Hepatocyte (in vitro differentiated cells): ENCODE results near the gene PPFIA2. TPM values are rescaled to one million over a fixed set of nuclear protein-coding genes. Genes with fewer than 3 reads are reported as not detected.

Source experiments
- DNase-seq: peaks from one replicate; pipeline ENCODE4 v3.0.0-alpha.2; 2016; ENCODE audit warnings: low spot score
- H2AFZ ChIP-seq: fragments of 200-600 bp; sonication (generic); 2 replicates; pipeline ENCODE4 v1.6.0; 2016; ENCODE audit warnings: antibody characterized with exemption, mild to moderate bottlenecking
- H3K27ac ChIP-seq: fragments of 200-600 bp; sonication (generic); 2 replicates; pipeline ENCODE4 v1.5.1; 2016; ENCODE audit warnings: mild to moderate bottlenecking
- H3K27me3 ChIP-seq: fragments of 200-600 bp; sonication (generic); 2 replicates; pipeline ENCODE4 v1.6.1; 2016
- H3K36me3 ChIP-seq: fragments of 200-600 bp; sonication (generic); replicated peaks from 2 replicates; pipeline ENCODE4 v1.5.1; 2016; ENCODE audit warnings: low read depth; ENCODE audit not compliant: insufficient read depth
- H3K4me1 ChIP-seq: fragments of 200-600 bp; sonication (generic); 2 replicates; pipeline ENCODE4 v1.5.1; 2016; ENCODE audit warnings: mild to moderate bottlenecking, moderate library complexity; ENCODE audit not compliant: insufficient read depth
- H3K4me2 ChIP-seq: fragments of 200-600 bp; sonication (generic); 2 replicates; pipeline ENCODE4 v1.6.0; 2016
- H3K4me3 ChIP-seq: fragments of 200-600 bp; sonication (generic); 2 replicates; pipeline ENCODE4 v1.5.1; 2016; ENCODE audit warnings: mild to moderate bottlenecking
- H3K79me2 ChIP-seq: fragments of 200-600 bp; sonication (generic); 2 replicates; pipeline ENCODE4 v1.6.0; 2017; ENCODE audit warnings: mild to moderate bottlenecking
- H3K9me2 ChIP-seq: fragments of 200-600 bp; sonication (generic); replicated peaks from 2 replicates; pipeline ENCODE4 v1.6.0; 2017; ENCODE audit warnings: mild to moderate bottlenecking; ENCODE audit not compliant: insufficient read depth
- H3K9me3 ChIP-seq: fragments of 200-600 bp; sonication (generic); 2 replicates; pipeline ENCODE4 v1.5.1; 2016; ENCODE audit warnings: low read depth, mild to moderate bottlenecking
- H4K20me1 ChIP-seq: fragments of 200-600 bp; sonication (generic); 2 replicates; pipeline ENCODE4 v1.6.0; 2016; ENCODE audit warnings: mild to moderate bottlenecking; ENCODE audit not compliant: insufficient read depth, poor library complexity, severe bottlenecking
- EZH2 ChIP-seq: fragments of 200-600 bp; sonication (generic); IDR thresholded peaks from 2 replicates; pipeline ENCODE4 v1.6.1; 2016; ENCODE audit warnings: antibody characterized with exemption, mild to moderate bottlenecking, borderline replicate concordance
- EZH2phosphoT487 ChIP-seq: fragments of 200-600 bp; sonication (generic); IDR thresholded peaks from one replicate; pipeline ENCODE4 v1.6.1; 2018; ENCODE audit warnings: antibody characterized with exemption, mild to moderate bottlenecking, low read depth, moderate library complexity; ENCODE audit not compliant: unreplicated experiment, severe bottlenecking
- WGBS: methylation state at CpG from one replicate; pipeline ENCODE4 v1.1.6; 2016; ENCODE audit warnings: low lambda C conversion rate; ENCODE audit errors: missing lambda C conversion rate; 5-methylcytosine and 5-hydroxymethylcytosine counted together
- polyA plus RNA-seq: library from polyadenylated mRNA; unstranded; fragments of >200 nt; fragmentation: Nextera tagmentation; extraction: Ambion mirVana; gene quantifications from 2 replicates; pipeline ENCODE4 v1.2.1, GENCODE V29; 2016
- total RNA-seq: library from RNA; depleted of rRNA; stranded (reverse); fragments of >200 nt; gene quantifications from 2 replicates; pipeline ENCODE4 v1.2.3, GENCODE V29; 2014
- TF ChIP-seq, protein P1 (sequence below): fragments of 200-600 bp; sonication (generic); IDR thresholded peaks from 2 replicates; pipeline ENCODE4 v1.5.1; 2016; ENCODE audit warnings: antibody characterized with exemption, mild to moderate bottlenecking; ENCODE audit not compliant: poor library complexity

Gene PPFIA2
- total and polyA plus RNA-seq, 2 experiments from 2014 or later, result 1.2 TPM; not detected in 1

GRCh38 chr12:81327425-81327824, 431.7 kb downstream of the PPFIA2 start:
- H3K4me2 ChIP-seq, result no peak overlapping the region
- H3K9me3 ChIP-seq, result no peaks in the 10 kb centered on the region
- no peaks in the 10 kb centered on the region for H3K79me2 ChIP-seq
- H3K4me1 ChIP-seq, result no peaks in the 10 kb centered on the region
- H4K20me1 ChIP-seq, result no peaks in the 10 kb centered on the region
- H2AFZ ChIP-seq, result no peak overlapping the region
- H3K36me3 ChIP-seq, result no peaks in the 10 kb centered on the region
- TF ChIP-seq EZH2phosphoT487 (no peak), EZH2 (no peak)
- TF ChIP-seq, protein P1, sequence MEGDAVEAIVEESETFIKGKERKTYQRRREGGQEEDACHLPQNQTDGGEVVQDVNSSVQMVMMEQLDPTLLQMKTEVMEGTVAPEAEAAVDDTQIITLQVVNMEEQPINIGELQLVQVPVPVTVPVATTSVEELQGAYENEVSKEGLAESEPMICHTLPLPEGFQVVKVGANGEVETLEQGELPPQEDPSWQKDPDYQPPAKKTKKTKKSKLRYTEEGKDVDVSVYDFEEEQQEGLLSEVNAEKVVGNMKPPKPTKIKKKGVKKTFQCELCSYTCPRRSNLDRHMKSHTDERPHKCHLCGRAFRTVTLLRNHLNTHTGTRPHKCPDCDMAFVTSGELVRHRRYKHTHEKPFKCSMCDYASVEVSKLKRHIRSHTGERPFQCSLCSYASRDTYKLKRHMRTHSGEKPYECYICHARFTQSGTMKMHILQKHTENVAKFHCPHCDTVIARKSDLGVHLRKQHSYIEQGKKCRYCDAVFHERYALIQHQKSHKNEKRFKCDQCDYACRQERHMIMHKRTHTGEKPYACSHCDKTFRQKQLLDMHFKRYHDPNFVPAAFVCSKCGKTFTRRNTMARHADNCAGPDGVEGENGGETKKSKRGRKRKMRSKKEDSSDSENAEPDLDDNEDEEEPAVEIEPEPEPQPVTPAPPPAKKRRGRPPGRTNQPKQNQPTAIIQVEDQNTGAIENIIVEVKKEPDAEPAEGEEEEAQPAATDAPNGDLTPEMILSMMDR, result no peak
- no peak for DNase-seq
- no peaks in the 10 kb centered on the region for H3K9me2 ChIP-seq
- no peak overlapping the region for H3K27ac ChIP-seq
- H3K27me3 ChIP-seq, result no peaks in the 10 kb centered on the region
- no peak overlapping the region for H3K4me3 ChIP-seq

GRCh38 chr12:81325086-81325485, 434.1 kb downstream of the PPFIA2 start:
- Histone ChIP-seq H3K27ac (no peak overlapping the region), H3K4me1 (no peaks in the 10 kb centered on the region), H3K36me3 (no peaks in the 10 kb centered on the region), H3K27me3 (no peaks in the 10 kb centered on the region), H3K9me3 (no peaks in the 10 kb centered on the region), H3K79me2 (no peaks in the 10 kb centered on the region), H4K20me1 (no peaks in the 10 kb centered on the region), H3K4me2 (no peak overlapping the region), H3K9me2 (no peaks in the 10 kb centered on the region), H3K4me3 (no peak overlapping the region), H2AFZ (no peak overlapping the region)
- TF ChIP-seq, protein P1, result no peak
- TF ChIP-seq EZH2, result no peak
- no peak for TF ChIP-seq EZH2phosphoT487
- no peak for DNase-seq

DNA sequence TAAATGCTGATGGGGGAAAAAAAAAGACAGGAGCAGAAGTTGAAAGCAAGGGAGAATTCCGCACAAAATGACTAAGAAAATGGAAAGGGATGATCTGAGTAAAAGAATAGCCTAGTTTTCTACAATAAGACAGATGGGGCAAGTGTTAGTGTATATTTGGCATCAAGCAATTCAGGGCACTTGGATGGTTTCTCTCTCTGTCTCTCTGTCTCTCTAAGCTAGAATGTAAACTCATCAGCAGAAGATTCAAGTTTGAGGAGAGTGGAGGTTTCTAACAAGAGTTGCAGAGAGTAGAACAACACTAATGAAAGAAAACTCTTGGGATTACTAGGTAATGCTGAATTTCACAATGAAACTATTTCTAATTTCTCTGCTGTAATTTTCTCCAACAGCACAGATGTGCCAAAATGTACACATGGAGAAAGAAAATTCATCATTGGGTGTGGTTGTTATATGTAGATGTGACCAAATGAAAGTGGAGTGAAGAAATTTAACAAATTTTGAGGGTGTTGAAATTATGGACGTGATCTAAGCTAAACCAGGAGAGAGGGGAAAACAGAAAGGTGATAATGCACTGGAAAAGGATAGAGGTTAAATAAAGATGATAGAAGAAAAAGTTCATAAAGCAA, 444.1 kb downstream of the PPFIA2 start:
- no peak overlapping the region for H3K27ac ChIP-seq
- no peaks in the 10 kb centered on the region for H3K4me1 ChIP-seq
- no peaks in the 10 kb centered on the region for H3K27me3 ChIP-seq
- no peaks in the 10 kb centered on the region for H3K36me3 ChIP-seq
- H3K79me2 ChIP-seq, result no peaks in the 10 kb centered on the region
- no peaks in the 10 kb centered on the region for H3K9me2 ChIP-seq
- no peak overlapping the region for H3K4me2 ChIP-seq
- no peak for DNase-seq
- no peaks in the 10 kb centered on the region for H4K20me1 ChIP-seq
- 85% methylated on average over 2 of the region's 2 CpGs for WGBS
- TF ChIP-seq EZH2, result no peak
- TF ChIP-seq EZH2phosphoT487, result no peak
- TF ChIP-seq, protein P1, result no peak
- H3K9me3 ChIP-seq, result no peaks in the 10 kb centered on the region
- H3K4me3 ChIP-seq, result no peak overlapping the region
- no peak overlapping the region for H2AFZ ChIP-seq

GRCh38 chr12:81303935-81304334, 455.2 kb downstream of the PPFIA2 start:
- H3K9me2 ChIP-seq, result no peaks in the 10 kb centered on the region
- DNase-seq, result no peak
- no peaks in the 10 kb centered on the region for H3K79me2 ChIP-seq
- H2AFZ ChIP-seq, result no peak overlapping the region
- no peaks in the 10 kb centered on the region for H3K4me1 ChIP-seq
- H3K4me3 ChIP-seq, result no peak overlapping the region
- no peak overlapping the region for H3K4me2 ChIP-seq
- no peaks in the 10 kb centered on the region for H3K27me3 ChIP-seq
- no peaks in the 10 kb centered on the region for H3K36me3 ChIP-seq
- 75% methylated on average over 3 of the region's 3 CpGs for WGBS
- H3K27ac ChIP-seq, result no peak overlapping the region
- H3K9me3 ChIP-seq, result no peaks in the 10 kb centered on the region
- no peaks in the 10 kb centered on the region for H4K20me1 ChIP-seq
- TF ChIP-seq, protein P1, result no peak
- TF ChIP-seq EZH2phosphoT487, result no peak
- TF ChIP-seq EZH2, result no peak
